ENCODE measurements around the gene MGAT2. TPM values are rescaled to one million over a fixed set of nuclear protein-coding genes. Genes with fewer than 3 reads are reported as not detected.
"Not testable (repeated sequence)": the region's sequence is repeated elsewhere in the genome, so short reads cannot be mapped to it uniquely, and the experiment has no call there.

The MGAT2 gene
- total and polyA plus RNA-seq, 7 experiments from 2014 or later: 16.5 to 69.3 (median 26.3) TPM

- Mint-ChIP-seq H3K9me3 (no peaks in the 10 kb centered on the region), H3K4me1 (peaks cover 0 to 3% (median 0%) of the 10 kb centered on the region in 7 donors), H3K4me3 (no peak overlapping the region), H3K36me3 (peaks cover 0 to 7% (median 0%) of the 10 kb centered on the region in 5 donors), H3K27me3 (no peaks in the 10 kb centered on the region), H3K27ac (no peak overlapping the region)
- no peaks in the 10 kb centered on the region for H3K36me3 ChIP-seq (ENCODE audit: control insufficient read depth in 2 of 3, insufficient read depth in 3 of 3, low read length in 3 of 3)
- H3K27me3 ChIP-seq (ENCODE audit: control insufficient read depth in 2 of 2, insufficient read depth in 2 of 2, low read length in 2 of 2): no peaks in the 10 kb centered on the region
- ChIA-PET CTCF (no interaction called here), POLR2A (no interaction called here)
- DNase-seq: no peak
- H3K27ac ChIP-seq (ENCODE audit: low read depth, low read length): no peak overlapping the region
- H3K4me1 ChIP-seq (ENCODE audit: control insufficient read depth in 2 of 2, insufficient read depth in 2 of 2, low read length in 2 of 2): no peaks in the 10 kb centered on the region
- H3K4me3 ChIP-seq (ENCODE audit: low read length): no peak overlapping the region
- intact Hi-C loops (cut with micrococcal nuclease): no loop called here
- no peaks in the 10 kb centered on the region for H3K9me3 ChIP-seq (ENCODE audit: control insufficient read depth in 2 of 3, low read length in 3 of 3)
- ATAC-seq: no peak
Observed at GRCh38 chr14:49654511-49654910, 33.9 kb downstream of the MGAT2 start.

DNA sequence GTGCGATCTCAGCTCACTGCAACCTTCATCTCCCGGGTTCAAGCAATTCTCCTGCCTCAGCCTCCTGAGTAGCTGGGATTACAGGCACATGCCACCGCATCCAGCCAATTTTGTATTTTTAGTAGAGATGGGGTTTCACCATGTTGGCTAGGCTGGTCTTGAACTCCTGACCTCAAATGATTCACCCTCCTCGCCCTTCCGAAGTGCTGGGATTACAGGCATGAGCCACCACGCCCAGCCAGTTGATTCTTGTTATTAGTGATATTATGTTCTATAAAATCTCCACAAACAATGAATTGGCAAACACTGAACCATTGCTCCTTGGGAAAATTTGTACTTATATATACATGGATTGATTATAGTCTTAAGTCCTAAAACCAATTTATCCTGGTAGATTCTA, 36.9 kb downstream of the MGAT2 start:
- H3K27ac ChIP-seq (ENCODE audit: low read depth, low read length); CTCF ChIA-PET; DNase-seq; H3K4me3 Mint-ChIP-seq; H3K36me3 Mint-ChIP-seq; H3K4me3 ChIP-seq (ENCODE audit: low read length); H3K4me1 ChIP-seq (ENCODE audit: control insufficient read depth in 2 of 2, insufficient read depth in 2 of 2, low read length in 2 of 2); H3K36me3 ChIP-seq (ENCODE audit: control insufficient read depth in 2 of 3, insufficient read depth in 3 of 3, low read length in 3 of 3); intact Hi-C loops (cut with micrococcal nuclease); H3K27ac Mint-ChIP-seq; H3K27me3 ChIP-seq (ENCODE audit: control insufficient read depth in 2 of 2, insufficient read depth in 2 of 2, low read length in 2 of 2); H3K27me3 Mint-ChIP-seq; H3K9me3 Mint-ChIP-seq; H3K4me1 Mint-ChIP-seq; ATAC-seq; H3K9me3 ChIP-seq (ENCODE audit: control insufficient read depth in 2 of 3, low read length in 3 of 3): not testable (repeated sequence)
- POLR2A ChIA-PET: interaction anchor here (0.6 kb wide), 1 partner anchor 1137 kb away, joined by 4 read pairs; no protein-coding TSS in a partner anchor

DNA sequence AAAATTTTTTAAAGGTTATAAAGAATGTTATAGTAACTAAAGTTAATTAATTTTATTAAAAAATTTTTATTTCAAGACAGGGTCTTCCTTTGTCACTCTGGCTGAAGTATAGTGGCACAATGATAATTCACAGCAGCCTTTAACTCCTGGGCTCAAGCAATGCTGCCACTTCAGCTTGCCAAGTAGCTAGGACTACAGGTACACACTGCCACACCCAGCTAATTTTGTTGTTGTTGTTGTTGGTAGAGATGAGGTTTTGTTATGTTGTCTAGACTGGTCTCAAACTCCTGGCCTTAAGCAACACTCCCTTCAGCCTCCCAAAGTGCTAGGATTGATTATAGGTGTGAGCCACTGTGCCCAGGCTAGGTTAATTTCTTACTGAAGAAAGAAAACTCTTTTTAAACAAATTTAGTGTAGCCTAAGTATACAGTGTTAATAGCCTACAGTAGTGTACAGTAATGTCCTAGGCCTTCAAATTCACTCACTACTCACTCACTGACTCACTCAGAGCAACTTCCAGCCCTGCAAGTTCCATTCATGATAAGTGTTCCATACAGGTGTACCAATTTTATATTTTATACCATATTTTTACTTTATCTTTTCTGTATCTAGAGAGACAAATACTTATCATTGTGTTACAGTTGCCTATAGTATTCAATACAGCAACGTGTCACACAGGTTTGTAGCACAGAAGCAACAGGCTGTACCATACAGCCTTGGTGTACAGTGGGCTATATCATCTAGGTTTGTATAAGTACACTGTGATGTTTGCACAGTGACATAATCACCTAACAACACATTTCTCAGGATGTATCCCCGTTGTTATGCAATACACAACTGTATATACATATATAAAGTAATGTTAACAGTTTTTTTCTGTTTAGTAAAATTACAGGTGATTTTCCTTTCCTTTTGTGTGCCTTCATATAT, 39.2 kb downstream of the MGAT2 start:
- Histone ChIP-seq H3K27ac (ENCODE audit: low read depth, low read length) (no peak overlapping the region), H3K4me3 (ENCODE audit: low read length) (no peak overlapping the region), H3K27me3 (ENCODE audit: control insufficient read depth in 2 of 2, insufficient read depth in 2 of 2, low read length in 2 of 2) (no peaks in the 10 kb centered on the region), H3K36me3 (ENCODE audit: control insufficient read depth in 2 of 3, insufficient read depth in 3 of 3, low read length in 3 of 3) (no peaks in the 10 kb centered on the region), H3K9me3 (ENCODE audit: control insufficient read depth in 2 of 3, low read length in 3 of 3) (no peaks in the 10 kb centered on the region), H3K4me1 (ENCODE audit: control insufficient read depth in 2 of 2, insufficient read depth in 2 of 2, low read length in 2 of 2) (no peaks in the 10 kb centered on the region)
- Mint-ChIP-seq H3K27ac (no peak overlapping the region), H3K4me1 (no peaks in the 10 kb centered on the region), H3K27me3 (no peaks in the 10 kb centered on the region), H3K36me3 (peaks cover 0 to 2% (median 0%) of the 10 kb centered on the region in 5 donors), H3K9me3 (no peaks in the 10 kb centered on the region), H3K4me3 (no peak overlapping the region)
- DNase-seq (no peak), ATAC-seq (no peak)
- CTCF ChIA-PET: no interaction called here
- intact Hi-C loops (cut with micrococcal nuclease): no loop called here
- POLR2A ChIA-PET: no interaction called here

DNA sequence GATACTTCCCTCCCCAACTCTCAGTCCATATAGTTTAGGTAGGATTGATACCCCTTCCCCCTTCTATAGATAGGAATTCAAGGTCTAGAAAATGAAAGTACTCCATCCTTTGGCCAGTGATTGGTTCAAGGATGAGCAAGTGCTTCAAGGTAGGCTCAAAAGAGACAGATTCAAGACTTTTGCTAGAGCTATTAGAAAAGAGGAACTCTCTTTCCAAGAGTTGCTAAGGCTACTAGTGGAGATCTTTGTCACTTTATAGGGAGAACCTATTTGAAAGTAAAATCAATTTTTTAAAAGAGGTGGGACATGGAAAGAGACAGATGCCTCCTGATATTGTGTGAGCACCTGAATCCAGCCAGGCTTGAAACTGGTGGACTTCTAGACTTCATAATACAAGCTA, 49.9 kb downstream of the MGAT2 start:
- Histone ChIP-seq H3K4me1 (ENCODE audit: control insufficient read depth in 2 of 2, insufficient read depth in 2 of 2, low read length in 2 of 2) (no peaks in the 10 kb centered on the region), H3K9me3 (ENCODE audit: control insufficient read depth in 2 of 3, low read length in 3 of 3) (no peaks in the 10 kb centered on the region), H3K4me3 (ENCODE audit: low read length) (no peak overlapping the region), H3K36me3 (ENCODE audit: control insufficient read depth in 2 of 3, insufficient read depth in 3 of 3, low read length in 3 of 3) (no peaks in the 10 kb centered on the region), H3K27ac (ENCODE audit: low read depth, low read length) (no peak overlapping the region), H3K27me3 (ENCODE audit: control insufficient read depth in 2 of 2, insufficient read depth in 2 of 2, low read length in 2 of 2) (no peaks in the 10 kb centered on the region)
- peaks cover 0 to 5% (median 0%) of the 10 kb centered on the region in 7 donors for H3K4me1 Mint-ChIP-seq
- no peak for ATAC-seq
- DNase-seq: no peak
- ChIA-PET POLR2A (interaction anchor here (0.6 kb wide), 1 partner anchor 23 kb away, joined by 3 read pairs; the partner anchor contains the start of gene KLHDC1), CTCF (no interaction called here)
- no peaks in the 10 kb centered on the region for H3K27me3 Mint-ChIP-seq
- no peak overlapping the region for H3K27ac Mint-ChIP-seq
- intact Hi-C loops (cut with micrococcal nuclease): no loop called here
- no peak overlapping the region for H3K4me3 Mint-ChIP-seq
- no peaks in the 10 kb centered on the region for H3K9me3 Mint-ChIP-seq
- peaks cover 0 to 22% (median 11%) of the 10 kb centered on the region in 5 donors for H3K36me3 Mint-ChIP-seq

Other genes with a start within 250 kb of the MGAT2 start
- gene RPS29, start 34.4 kb upstream of the MGAT2 start, total RNA-seq: 1,000 to 10,000 TPM; 2,254 to 4,907 (median 2,729) TPM
- gene RPS29, start 34.4 kb upstream of the MGAT2 start, polyA plus RNA-seq: over 10,000 TPM; 10,630 to 13,249 TPM
- 10 to 100 TPM in 3 of 5 experiments, 1 to 10 TPM in 2; 7.5 to 39.7 (median 13.3) TPM for gene LRR1, start 21.9 kb upstream of the MGAT2 start, total RNA-seq
- 10 to 100 TPM; 12.0 to 14.2 TPM for gene LRR1, start 21.9 kb upstream of the MGAT2 start, polyA plus RNA-seq
- gene RPL36AL, start 173 bp upstream of the MGAT2 start, total RNA-seq: 100 to 1,000 TPM; 177 to 429 (median 281) TPM
- gene RPL36AL, start 173 bp upstream of the MGAT2 start, polyA plus RNA-seq: 100 to 1,000 TPM; 468 to 686 TPM
- gene DNAAF2, start 14.4 kb downstream of the MGAT2 start, total RNA-seq: 10 to 100 TPM in 2 of 5 experiments, 1 to 10 TPM in 3; 7.1 to 15.8 (median 9.0) TPM
- gene DNAAF2, start 14.4 kb downstream of the MGAT2 start, polyA plus RNA-seq: 10 to 100 TPM; 10.1 to 15.7 TPM
- gene POLE2, start 67.4 kb downstream of the MGAT2 start, total RNA-seq: 10 to 100 TPM in 1 of 5 experiments, 1 to 10 TPM in 3, under 1 TPM in 1; 0.80 to 23.1 (median 1.2) TPM
- gene POLE2, start 67.4 kb downstream of the MGAT2 start, polyA plus RNA-seq: 1 to 10 TPM in 1 of 2 donors, under 1 TPM in 1; 0.90 to 2.1 TPM
- 10 to 100 TPM in 3 of 5 experiments, 1 to 10 TPM in 2; 2.6 to 18.0 (median 12.2) TPM for gene KLHDC1, start 72.3 kb downstream of the MGAT2 start, total RNA-seq
- 1 to 10 TPM; 5.5 to 6.1 TPM for gene KLHDC1, start 72.3 kb downstream of the MGAT2 start, polyA plus RNA-seq
- 100 to 1,000 TPM in 1 of 5 experiments, 10 to 100 TPM in 4; 33.2 to 105 (median 84.7) TPM for gene KLHDC2, start 147.4 kb downstream of the MGAT2 start, total RNA-seq
- gene KLHDC2, start 147.4 kb downstream of the MGAT2 start, polyA plus RNA-seq: 100 to 1,000 TPM in 1 of 2 donors, 10 to 100 TPM in 1; 89.3 to 103 TPM
- gene NEMF, start 232.0 kb downstream of the MGAT2 start, total RNA-seq: 100 to 1,000 TPM in 4 of 5 experiments, 10 to 100 TPM in 1; 88.6 to 127 (median 105) TPM
- gene NEMF, start 232.0 kb downstream of the MGAT2 start, polyA plus RNA-seq: 10 to 100 TPM; 36.8 to 42.8 TPM